NCI-H187 (cell line): ENCODE data around the gene DIRAS1.
"Not testable (repeated sequence)": the region's sequence is repeated elsewhere in the genome, so short reads cannot be mapped to it uniquely, and the experiment has no call there.

Experiments used
- DNase-seq, 2 experiments: peaks; one replicate each; lab custom pipeline; 2025; lab: John Stamatoyannopoulos, UW

The DIRAS1 gene

DNA sequence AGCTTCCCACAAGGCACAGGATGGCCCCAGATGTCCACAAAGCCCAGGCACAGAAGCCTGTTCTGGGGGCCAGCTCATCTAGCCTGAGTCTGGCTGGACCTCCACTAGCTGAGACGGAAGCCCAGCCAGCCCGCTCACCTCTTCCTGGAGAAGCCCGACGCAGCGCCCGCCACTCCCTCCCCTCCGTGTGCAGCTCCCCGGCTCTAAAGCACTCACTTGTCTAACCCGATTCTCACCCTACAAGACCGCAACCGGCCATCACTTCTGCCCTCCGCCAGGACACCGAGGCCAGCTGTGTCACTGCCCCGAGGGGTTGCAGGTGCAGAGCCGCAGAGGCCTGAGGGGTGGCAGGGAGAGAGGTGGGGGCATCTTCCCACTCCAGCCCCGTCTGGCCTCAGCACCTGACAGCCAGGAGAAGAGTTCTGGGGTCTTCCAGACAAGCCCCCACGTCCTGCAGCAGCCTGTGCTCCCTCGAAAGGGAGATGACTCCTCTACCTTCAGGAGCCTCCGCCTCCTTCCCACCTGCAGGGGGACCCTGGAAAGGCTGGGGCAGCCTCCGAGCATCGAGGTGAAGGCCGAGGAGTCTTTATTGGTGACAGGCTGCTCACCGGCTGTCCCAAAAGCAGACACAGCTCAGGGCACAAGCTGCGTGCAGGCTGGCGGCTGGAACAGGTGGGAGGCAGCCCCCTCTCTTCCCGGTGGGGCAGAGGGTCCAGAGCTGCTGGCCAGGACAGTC, 5.9 kb upstream of the DIRAS1 start:
- no peak for DNase-seq

DNA sequence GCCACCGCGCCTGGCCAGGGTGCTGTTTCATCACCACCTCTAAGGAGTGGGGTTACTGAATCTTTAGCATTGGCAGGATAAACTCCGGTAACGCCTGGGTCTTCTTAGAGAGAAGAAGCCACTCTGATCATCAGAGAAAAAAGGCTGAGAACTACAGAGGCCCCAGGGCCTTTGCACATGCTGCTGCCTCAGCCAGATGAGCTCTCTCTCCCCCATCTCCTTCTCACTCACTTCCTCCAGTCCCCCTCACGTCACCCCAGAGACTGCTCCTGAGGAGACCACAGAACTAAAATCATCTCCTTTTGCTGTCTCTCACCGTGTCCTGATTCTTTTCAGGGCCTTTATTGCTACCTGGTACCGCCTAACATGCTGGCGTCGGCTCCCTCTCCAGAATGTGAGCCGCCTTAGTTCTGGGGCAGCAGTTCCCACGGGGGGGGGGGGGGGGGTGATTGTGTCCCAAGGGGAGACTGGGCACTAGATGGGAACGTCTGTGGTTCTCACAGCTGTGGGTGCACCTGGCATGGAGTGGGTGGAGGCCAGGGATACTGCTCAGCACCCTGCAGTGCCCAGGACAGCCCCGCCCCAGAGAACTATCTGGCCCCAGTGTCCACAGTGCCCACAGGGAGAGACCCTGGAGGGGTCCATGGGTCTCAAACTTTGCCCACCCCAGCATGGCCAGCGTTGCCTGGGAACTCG, 5.1 kb upstream of the DIRAS1 start:
- no peak for DNase-seq

DNA sequence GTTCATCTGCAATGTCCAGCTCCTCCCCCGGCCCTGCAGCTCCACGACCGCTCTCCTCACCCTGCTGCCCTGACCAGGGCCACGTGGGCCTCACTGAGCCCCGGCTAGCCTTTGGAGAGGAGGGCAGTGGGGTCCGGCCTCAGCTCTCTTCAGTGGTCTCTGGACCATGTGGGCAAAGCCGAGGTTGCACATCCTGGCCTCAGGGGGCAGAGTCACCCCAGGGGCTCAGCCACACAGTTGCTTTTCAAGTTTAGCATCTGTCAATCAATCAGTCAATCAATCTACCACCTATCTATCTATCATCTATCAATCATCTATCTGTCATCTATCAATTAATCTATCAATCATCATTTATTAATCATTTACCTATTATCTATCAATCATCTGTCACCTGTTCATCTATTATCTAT, 3.0 kb upstream of the DIRAS1 start:
- DNase-seq, result no peak

DNA sequence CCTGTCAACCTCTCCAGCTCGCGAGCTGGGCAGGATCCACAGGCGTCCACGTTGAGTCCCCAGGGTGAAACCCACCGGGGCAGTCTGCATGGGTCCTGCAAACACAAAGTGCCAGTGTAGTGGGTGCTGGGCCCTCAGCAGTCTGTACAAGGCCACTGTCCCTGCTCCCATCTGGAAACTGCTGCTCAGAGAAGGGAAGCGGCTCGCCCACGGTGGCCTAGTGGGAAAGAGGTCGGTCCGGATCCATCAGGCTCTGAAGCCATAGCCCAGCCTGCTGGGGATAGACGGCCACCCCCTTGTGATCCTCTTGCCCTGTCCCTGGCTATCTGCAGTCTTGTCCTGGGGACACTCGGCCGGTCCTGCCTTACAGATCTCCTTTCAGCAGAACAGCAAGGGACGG, 2.6 kb upstream of the DIRAS1 start:
- DNase-seq, result no peak

DNA sequence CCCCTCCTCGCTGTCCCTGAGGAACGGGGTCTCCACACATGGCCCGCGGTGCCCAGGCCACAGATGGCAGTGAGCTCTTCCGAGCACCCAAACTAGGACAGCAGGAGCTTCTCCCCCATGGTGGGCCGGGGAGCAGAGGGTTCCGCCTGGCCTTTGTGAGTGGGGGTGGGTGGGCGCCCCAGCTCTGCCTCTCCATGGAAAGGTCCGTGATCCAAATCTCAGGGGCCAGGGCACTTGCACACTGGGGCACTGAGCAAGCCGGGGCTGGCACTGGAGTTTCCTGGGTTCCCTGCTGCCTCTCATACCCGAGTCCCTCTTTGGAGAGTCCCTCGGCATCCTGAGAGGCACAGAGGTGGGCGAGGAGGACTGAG, 2.2 kb upstream of the DIRAS1 start:
- no peak for DNase-seq

DNA sequence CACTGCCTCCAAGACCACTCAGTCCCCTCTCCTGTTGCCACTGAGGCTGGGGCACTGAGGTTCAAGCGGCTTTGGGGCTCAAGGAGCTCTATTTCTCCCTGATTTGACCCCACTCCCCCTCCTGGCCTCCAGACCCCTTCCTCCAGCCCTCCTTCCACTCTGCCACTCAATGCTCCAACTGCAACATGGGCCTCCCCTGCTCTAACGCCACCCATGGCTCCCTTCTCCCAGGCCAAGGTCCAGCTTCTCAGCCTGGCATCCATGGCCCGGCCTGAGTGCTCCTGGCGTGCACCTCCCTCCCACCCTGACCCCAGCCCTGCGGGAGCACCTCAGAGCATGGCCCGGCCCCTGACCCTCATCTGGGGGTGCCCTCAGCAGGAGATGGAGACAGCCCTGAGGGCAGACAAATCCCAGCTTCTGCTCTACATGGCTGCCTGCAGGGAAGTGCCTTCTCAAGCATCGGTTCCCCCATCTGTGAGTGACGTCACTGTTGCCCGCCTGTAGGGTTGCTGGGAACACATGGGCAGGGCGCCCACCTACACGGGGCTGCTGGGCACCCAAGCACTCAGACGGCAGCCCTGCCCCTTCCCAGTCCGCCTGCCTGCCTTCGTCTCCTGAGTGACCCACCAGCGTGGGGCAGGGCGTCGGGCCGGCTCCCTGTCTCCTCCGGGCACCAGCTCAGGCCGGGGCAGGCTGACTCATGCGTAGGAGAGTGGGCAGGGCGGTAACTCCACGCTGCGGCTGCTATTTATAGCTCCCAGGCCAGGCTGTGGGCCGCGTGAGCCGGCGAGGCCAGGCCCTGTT, 1.6 kb upstream of the DIRAS1 start:
- no peak for DNase-seq

DNA sequence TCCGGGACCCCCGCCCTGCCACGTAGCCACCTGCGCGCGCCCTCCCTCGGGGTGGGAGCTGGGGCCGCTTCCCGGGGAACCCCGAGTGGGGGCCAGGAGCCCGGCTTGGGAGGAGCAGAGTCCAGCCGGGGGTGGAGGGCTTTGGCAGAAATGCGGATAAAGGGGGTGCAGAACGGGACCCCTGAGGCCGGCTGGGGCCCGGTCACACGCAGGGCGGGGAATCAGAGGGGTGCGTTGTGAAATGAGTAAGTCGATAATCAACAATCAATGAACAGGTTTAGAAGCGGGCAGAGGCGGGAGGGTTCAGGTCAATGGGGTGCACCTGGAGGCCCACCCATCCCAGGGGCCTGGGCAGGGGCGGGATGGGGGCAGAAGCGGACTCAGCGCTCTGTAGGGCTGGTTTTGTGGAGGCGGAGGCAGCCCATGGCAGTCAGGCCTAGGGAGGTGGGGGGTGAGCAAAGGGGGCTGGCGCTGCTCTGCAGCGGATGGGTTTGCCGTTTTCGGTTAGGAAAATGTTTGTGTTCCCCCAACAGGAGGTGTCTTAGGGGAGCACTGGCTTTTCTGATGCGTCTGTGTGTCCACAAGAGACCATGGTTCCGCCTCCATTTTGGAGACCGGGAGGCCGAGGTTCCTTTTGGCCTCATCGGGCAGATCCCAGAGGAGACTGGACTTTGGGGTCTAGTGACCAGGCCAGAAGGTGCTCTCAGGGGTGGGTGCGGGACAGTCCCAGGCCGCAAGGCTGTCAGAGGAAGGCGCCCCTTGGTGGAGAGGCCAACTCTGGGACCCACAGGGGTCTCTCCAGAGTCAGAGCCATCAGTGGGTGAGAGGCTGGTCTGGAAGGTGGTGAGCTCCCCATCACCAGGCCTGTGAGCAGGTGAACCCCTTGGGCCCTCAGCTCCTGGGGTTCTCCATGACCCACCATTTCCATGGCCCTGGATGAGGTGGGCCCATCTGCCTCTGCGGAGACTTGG, 683 bp upstream of the DIRAS1 start:
- no peak for DNase-seq

DNA sequence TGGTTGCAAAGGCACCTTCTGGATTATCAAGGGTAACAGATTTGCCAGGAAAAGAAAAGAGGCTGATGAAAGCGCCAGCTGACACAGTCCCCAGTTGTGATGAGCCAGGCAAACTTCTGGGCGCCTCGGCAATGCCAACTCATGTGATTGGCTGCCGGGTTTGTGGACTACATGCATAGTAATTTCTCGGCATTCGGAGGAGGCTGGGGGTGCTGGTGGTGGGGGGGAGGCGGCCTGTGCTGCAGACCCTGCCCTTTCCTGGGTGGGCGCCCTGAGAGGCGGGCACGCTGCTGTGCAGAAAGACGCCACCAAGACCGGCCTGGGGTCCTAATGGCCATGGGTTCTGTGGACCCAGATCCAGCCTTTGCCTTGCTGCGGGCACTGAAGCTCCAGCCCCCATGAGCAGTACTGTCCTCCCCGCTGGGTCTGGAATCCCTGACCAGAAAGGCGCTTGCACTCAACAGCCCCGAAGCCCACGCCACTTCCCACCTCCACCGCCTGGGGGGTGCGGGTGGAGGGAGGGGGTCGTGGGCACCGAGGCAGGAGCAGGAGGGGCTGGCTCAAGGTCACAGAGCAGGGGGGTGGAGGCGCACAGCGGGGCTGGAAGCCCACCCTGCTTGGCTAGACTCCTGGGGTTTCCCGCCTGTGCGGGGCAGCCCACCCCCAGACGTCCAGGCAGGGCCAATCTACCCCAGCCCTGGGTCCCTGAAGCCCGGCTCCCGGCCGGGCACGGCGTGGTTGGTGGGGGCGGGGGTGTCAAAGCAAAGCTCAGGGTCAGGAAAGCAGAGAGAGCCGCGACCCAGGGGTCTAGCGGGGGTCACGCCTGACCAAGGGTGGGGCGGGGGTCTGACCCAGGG, 1.0 kb downstream of the DIRAS1 start:
- no peak for DNase-seq

DNA sequence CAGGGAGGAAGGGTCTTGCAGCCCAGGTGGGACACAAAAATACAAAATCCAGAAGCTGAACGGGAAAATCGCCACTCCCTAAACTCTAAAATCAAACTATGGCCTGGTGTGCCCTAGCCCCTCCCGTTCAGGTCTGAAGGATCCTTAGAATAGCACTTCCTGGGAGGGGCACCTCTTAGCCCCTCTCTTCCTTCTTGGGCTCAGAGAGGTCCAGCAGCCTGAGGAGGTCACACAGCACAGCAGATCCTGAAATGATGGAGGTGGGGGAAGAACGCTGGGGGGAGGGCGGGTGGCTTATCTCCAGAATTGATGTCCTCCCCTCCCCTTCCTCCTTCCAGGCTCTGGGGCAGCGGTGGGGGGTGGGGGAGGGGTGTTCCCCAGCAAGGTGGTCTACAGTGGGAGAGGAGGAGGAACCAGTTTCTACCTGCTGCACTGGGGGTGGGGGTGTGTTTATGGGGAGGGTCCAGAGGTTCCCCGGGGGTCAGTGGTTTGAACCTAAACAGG, 1.9 kb downstream of the DIRAS1 start:
- no peak for DNase-seq

DNA sequence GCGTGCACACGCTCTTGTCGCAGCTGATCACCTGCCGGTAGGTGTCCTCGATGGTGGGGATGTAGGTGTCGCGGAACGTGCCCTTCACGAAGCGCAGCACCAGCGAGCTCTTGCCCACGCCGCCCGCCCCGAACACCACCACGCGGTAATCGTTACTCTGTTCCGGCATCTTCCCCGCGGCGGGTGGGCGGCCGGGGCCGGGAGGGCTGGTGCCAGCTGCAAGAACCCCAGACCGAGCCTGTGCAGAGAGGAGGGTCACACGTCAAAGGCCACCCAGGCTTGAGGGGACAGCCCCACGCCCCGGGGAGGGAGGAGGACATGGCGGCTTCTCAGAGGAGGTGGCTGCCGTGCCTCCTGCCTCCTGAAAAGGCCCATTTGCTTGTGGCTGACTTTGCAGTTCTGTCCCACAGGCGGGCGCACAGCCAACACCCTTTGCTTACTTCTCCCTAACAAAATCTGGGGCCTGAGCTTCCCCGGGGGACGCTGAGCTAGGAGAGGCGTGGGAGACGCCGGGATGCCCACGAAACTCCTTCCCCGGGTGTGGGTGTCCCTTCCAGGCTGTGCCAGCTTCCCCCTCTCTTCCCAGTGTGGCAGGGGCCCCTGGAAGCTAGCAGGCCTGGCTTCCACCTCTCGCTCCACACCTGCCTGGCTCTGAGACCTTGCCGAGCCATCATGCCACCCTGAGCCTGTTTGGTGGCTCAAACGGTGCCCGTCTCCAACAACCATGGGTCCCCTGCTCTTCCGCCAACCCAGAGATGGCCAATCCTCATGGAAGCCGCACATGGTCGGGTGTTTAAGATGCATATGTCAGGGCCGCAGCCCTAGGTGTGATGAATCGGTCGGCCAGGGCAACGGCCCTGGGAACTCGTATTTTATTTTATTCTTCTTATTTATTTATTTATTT, 3.3 kb downstream of the DIRAS1 start:
- DNase-seq, result no peak

DNA sequence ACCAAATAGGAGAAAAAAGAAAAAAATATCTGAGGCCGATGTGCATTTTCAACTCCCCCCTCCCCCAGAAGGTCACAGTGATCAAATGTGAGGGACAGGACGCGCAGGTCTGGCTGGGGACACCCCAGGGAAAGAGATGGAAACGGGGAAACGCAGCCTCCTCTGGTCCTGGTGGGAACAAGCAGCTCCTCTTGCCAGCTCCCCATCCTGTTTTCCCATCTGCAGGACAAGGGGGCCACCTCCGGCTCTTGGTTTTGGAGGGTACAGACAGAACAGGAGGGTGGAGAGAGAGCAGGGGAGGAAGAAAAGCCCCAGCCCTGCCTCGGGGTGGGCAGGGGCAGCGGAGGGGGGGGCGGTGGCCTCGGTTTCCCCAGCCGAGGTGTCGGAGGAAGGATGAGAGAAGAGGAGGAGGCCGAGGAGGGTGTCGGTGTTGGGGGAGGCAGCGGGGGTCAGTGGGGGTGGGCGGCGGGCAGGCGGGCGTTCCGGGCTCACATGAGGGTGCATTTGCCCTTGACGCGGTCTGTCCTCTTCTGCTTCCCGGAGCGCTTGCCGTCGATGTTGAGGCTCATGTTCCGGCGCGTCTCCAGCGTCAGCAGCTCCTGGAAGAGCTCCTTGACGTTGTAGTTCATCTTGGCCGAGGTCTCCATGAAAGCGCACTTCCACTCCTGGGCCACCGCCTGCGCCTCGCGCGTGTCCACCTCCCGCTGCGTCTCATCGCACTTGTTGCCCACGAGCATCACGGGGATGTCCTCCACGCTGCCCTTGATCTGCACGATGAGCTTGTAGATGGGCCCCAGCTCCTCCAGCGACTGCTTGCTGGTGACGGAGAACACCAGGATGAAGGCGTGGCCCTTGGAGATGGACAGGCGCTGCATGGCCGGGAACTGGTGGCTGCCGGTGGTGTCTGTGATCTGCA, 4.2 kb downstream of the DIRAS1 start:
- DNase-seq, result no peak

DNA sequence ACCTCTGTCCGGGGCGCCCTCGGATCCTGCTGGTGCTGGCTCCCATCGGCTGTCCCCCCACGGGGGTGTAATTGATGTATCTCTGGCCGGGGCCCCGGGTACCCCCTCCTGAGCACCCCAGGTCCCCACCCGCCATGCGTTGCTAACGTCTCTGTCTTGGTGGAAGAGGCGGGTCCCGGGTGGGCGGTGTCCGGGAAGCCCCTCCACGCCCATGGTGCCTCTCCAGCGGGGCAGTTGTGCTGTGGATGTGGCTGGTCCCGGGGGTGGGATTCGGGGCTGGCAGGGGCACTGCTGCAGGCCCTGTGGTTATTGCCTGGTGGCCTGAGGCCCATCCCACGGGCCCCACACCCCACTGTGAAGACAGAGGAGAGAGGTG, 4.9 kb downstream of the DIRAS1 start:
- DNase-seq, result no peak

DNA sequence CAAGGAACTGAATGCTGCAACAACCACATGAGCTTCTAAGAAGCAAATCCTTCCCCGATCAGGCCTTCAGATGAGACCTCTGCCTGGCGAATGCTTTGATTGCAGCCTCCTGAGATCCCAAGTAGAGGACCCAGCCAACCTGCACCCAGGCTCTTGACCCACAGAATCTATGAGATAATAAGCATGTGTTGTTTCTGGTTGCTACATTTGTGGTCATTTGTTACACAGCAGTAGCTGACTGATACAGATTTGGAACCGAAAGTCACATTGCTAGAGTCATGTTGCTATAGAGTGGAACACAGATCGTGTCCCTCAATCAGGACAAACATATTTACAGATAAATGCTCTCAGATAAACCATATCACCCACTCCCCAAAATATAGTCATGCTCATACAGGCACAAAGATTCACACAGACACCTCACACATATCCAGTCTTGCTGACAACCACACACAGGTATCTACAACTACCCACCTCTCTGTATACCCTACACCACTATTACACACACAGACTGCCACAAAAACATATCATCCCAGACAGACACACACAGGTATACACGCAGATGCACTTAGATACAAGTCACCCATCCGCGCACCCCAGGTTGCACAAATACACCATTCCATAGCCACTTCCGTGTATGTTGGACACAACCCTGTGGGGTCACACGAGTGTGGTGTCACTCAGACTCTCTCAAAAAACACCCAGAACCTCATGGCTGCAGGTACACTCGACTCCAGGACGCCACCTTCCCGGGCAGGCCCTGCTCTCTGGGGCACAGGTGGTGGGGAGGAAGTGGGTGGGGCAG, 5.5 kb downstream of the DIRAS1 start:
- no peak for DNase-seq

DNA sequence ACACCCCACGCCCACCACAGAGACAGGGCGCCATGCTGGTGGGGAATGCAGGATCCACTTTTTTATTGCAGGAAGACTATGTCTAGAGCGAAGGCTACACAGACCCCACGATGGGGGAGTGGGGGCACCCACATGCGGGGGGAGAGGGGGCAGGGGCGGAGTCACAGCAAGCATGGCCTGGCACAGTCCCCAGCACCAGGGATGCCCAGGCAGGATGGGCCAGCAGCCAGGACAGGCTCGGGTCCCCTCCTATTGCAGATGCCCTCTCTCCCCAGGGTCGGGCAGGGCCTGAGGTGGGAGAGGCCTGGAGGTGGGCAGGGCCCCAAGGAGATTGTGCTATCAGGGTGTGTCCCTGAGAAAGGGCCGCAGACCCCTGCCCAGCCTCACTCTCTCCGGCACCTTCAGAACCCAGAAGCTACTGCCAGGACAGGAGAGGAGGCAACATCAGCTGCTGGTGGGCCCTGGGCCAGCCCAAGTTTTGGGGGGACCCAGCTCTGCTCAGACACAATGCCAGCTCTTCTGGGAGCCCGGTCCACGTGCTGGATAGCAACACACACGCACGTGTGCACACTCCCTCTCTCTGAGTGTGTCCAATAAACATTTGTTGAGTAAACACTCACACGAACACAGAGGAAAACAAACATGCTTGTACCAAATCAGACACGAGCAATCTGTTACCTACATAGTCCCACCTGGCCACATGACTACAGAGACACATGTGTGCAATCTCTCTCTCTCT, 6.5 kb downstream of the DIRAS1 start:
- DNase-seq, result no peak

DNA sequence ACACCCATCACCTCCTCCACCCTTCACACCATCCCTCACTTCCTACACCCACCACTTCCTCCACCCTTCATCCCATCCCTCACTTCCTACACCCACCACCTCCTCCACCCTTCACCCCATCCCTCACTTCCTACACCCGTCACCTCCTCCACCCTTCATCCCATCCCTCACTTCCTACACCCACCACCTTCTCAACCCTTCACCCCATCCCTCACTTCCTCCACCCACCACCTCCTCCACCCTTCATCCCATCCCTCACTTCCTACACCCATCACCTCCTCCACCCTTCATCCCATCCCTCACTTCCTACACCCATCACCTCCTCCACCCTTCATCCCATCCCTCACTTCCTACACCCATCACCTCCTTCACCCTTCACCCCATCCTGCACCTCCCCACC, 7.1 kb downstream of the DIRAS1 start:
- not testable (repeated sequence) for DNase-seq

DNA sequence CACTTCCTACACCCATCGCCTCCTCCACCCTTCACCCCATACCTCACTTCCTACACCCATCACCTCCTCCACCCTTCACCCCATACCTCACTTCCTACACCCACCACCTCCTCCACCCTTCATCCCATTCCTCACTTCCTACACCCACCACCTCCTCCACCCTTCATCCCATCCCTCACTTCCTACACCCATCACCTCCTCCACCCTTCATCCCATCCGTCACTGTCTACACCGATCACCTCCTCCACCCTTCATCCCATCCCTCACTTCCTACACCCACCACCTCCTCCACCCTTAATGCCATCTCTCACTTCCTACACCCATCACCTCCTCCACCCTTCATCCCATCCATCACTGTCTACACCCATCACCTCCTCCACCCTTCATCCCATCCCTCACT, 8.0 kb downstream of the DIRAS1 start:
- DNase-seq, result not testable (repeated sequence)

DNA sequence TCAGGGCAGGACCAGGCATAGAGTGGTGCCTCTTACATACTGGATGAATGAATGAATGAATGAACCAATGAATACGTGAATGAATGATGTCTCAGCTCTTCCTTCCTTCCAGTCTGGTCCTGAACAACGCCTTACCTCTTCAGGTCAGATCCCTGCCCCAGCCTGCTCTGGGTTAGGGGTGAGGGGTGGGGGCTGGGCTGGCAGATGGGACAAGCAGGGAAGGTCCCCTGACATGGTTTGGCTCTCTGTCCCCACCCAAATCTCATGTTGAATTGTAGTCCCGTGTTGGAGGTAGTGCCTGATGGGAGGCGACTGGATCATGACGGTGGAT, 9.3 kb downstream of the DIRAS1 start:
- DNase-seq, result no peak
